Measurements from ENCODE around the gene DPF3. TPM values are rescaled to one million over a fixed set of nuclear protein-coding genes. Genes with fewer than 3 reads are reported as not detected.

DPF3 gene
- total and polyA plus RNA-seq, 7 experiments from 2014 or later: 0.07 to 5.5 (median 0.57) TPM; not detected in 1

DNA sequence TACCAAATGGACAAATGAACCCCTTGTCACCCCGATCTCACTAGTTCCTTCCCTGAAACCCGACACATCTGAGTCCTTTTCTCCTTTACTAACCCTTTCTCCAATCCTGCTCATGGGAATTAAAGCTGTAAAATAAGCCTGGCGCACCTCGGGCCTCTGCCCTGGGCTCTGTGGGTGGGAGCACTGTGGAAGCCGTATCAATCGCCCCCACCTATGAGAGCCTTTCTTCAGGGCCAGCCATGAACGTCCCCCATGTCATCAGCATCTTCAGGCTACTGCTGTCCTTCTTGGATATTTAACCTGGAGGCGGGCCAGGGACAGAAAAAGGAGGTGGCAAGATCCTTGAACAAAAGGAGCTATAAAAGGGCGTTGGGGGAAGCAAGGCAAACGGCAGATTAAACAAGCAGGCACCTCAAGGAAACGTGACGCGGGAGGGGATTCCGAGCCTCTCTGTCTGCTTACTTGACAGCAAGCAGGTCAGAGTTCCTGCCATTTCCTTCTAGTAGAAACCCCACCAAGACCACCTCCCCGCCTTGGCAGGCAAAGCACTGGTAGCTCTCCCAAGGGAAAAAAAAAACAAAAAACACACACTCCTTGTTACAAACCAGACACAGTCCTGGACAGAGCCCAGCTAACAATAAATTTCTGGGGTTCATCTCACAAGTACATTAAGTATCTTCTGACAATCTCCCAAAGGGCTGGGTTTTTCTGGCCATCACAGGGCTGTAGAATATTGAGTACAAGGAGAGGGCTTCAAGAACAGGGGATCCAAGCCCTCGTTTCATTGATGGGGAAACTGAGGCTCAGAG lies 62.9 kb downstream of the DPF3 start:
- POLR2A ChIA-PET: no interaction called here
- Mint-ChIP-seq H3K27ac (peak overlapping the region in 1 of 9 donors; percentile 15), H3K4me3 (no peak overlapping the region), H3K4me1 (no peaks in the 10 kb centered on the region), H3K27me3 (peaks cover 0 to 39% (median 20%) of the 10 kb centered on the region in 5 donors), H3K36me3 (peaks cover 0 to 4% (median 0%) of the 10 kb centered on the region in 5 donors), H3K9me3 (peaks cover 0 to 3% (median 0%) of the 10 kb centered on the region in 11 donors)
- Histone ChIP-seq H3K4me1 (ENCODE audit: control insufficient read depth in 2 of 2, insufficient read depth in 2 of 2, low read length in 2 of 2) (no peaks in the 10 kb centered on the region), H3K27ac (ENCODE audit: low read depth, low read length) (no peak overlapping the region), H3K27me3 (ENCODE audit: control insufficient read depth in 2 of 2, insufficient read depth in 2 of 2, low read length in 2 of 2) (no peaks in the 10 kb centered on the region), H3K4me3 (ENCODE audit: low read length) (no peak overlapping the region), H3K36me3 (ENCODE audit: control insufficient read depth in 2 of 3, insufficient read depth in 3 of 3, low read length in 3 of 3) (no peaks in the 10 kb centered on the region), H3K9me3 (ENCODE audit: control insufficient read depth in 2 of 3, low read length in 3 of 3) (no peaks in the 10 kb centered on the region)
- ATAC-seq (no peak), DNase-seq (no peak)
- intact Hi-C loops (cut with micrococcal nuclease): no loop called here
- CTCF ChIA-PET: no interaction called here

GRCh38 chr14:72830356-72830755 lies 63.5 kb downstream of the DPF3 start:
- no peak overlapping the region for H3K27ac ChIP-seq (ENCODE audit: low read depth, low read length)

DNA sequence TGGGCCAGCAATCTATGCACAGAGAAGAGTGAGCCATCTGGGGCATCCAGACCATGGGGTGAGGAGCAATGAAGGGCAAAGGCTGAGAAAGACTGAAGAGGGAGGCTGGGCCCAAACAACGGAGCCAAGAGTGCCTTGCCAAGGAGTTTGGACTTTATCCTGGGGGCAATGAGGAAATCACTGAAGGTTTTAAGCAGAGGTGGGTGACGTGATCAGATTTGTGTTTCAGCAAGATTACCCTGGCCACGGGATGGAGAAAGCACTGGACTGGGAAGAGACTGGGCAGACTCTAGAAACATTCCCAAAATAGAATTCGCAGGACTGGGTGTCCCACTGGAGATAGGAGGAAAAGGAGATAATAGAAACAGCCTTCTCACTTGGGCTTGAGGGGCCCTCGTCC lies 65.3 kb downstream of the DPF3 start:
- Histone ChIP-seq H3K27ac (ENCODE audit: low read depth, low read length) (no peak overlapping the region), H3K36me3 (ENCODE audit: control insufficient read depth in 2 of 3, insufficient read depth in 3 of 3, low read length in 3 of 3) (no peaks in the 10 kb centered on the region), H3K4me1 (ENCODE audit: control insufficient read depth in 2 of 2, insufficient read depth in 2 of 2, low read length in 2 of 2) (no peaks in the 10 kb centered on the region), H3K27me3 (ENCODE audit: control insufficient read depth in 2 of 2, insufficient read depth in 2 of 2, low read length in 2 of 2) (no peaks in the 10 kb centered on the region), H3K9me3 (ENCODE audit: control insufficient read depth in 2 of 3, low read length in 3 of 3) (no peaks in the 10 kb centered on the region), H3K4me3 (ENCODE audit: low read length) (no peak overlapping the region)
- no peak overlapping the region for H3K4me3 Mint-ChIP-seq
- DNase-seq (no peak), ATAC-seq (no peak)
- intact Hi-C loops (cut with micrococcal nuclease): no loop called here
- peaks cover 4 to 53% (median 32%) of the 10 kb centered on the region in 5 donors for H3K27me3 Mint-ChIP-seq
- CTCF ChIA-PET: no interaction called here
- H3K36me3 Mint-ChIP-seq: peaks cover 0 to 4% (median 0%) of the 10 kb centered on the region in 5 donors
- H3K9me3 Mint-ChIP-seq: peaks cover 0 to 3% (median 0%) of the 10 kb centered on the region in 11 donors
- H3K27ac Mint-ChIP-seq: no peak overlapping the region
- no peaks in the 10 kb centered on the region for H3K4me1 Mint-ChIP-seq
- POLR2A ChIA-PET: no interaction called here

More at GRCh38 chr14:72830356-72830755, 63.5 kb downstream of the DPF3 start:
- DNase-seq: no peak
- intact Hi-C loops (cut with micrococcal nuclease): no loop called here
- Histone ChIP-seq H3K9me3 (ENCODE audit: control insufficient read depth in 2 of 3, low read length in 3 of 3) (no peaks in the 10 kb centered on the region), H3K27me3 (ENCODE audit: control insufficient read depth in 2 of 2, insufficient read depth in 2 of 2, low read length in 2 of 2) (no peaks in the 10 kb centered on the region), H3K36me3 (ENCODE audit: control insufficient read depth in 2 of 3, insufficient read depth in 3 of 3, low read length in 3 of 3) (no peaks in the 10 kb centered on the region), H3K4me1 (ENCODE audit: control insufficient read depth in 2 of 2, insufficient read depth in 2 of 2, low read length in 2 of 2) (no peaks in the 10 kb centered on the region), H3K4me3 (ENCODE audit: low read length) (no peak overlapping the region)
- POLR2A ChIA-PET: no interaction called here
- H3K9me3 Mint-ChIP-seq: peaks cover 0 to 3% (median 0%) of the 10 kb centered on the region in 11 donors
- H3K4me1 Mint-ChIP-seq: no peaks in the 10 kb centered on the region
- H3K27me3 Mint-ChIP-seq: peaks cover 0 to 42% (median 20%) of the 10 kb centered on the region in 5 donors
- H3K36me3 Mint-ChIP-seq: peaks cover 0 to 4% (median 0%) of the 10 kb centered on the region in 5 donors
- CTCF ChIA-PET: no interaction called here
- H3K4me3 Mint-ChIP-seq: no peak overlapping the region
- no peak overlapping the region for H3K27ac Mint-ChIP-seq
- no peak for ATAC-seq

- Mint-ChIP-seq H3K36me3 (peaks cover 0 to 4% (median 0%) of the 10 kb centered on the region in 5 donors), H3K4me1 (peaks cover 0 to 3% (median 0%) of the 10 kb centered on the region in 7 donors), H3K27ac (no peak overlapping the region), H3K9me3 (no peaks in the 10 kb centered on the region), H3K4me3 (no peak overlapping the region), H3K27me3 (peaks cover 6 to 48% (median 18%) of the 10 kb centered on the region in 5 donors)
- no peak for ATAC-seq
- Histone ChIP-seq H3K4me1 (ENCODE audit: control insufficient read depth in 2 of 2, insufficient read depth in 2 of 2, low read length in 2 of 2) (no peaks in the 10 kb centered on the region), H3K4me3 (ENCODE audit: low read length) (no peak overlapping the region), H3K27me3 (ENCODE audit: control insufficient read depth in 2 of 2, insufficient read depth in 2 of 2, low read length in 2 of 2) (no peaks in the 10 kb centered on the region), H3K9me3 (ENCODE audit: control insufficient read depth in 2 of 3, low read length in 3 of 3) (no peaks in the 10 kb centered on the region), H3K36me3 (ENCODE audit: control insufficient read depth in 2 of 3, insufficient read depth in 3 of 3, low read length in 3 of 3) (no peaks in the 10 kb centered on the region), H3K27ac (ENCODE audit: low read depth, low read length) (no peak overlapping the region)
- intact Hi-C loops (cut with micrococcal nuclease): no loop called here
- ChIA-PET CTCF (no interaction called here), POLR2A (no interaction called here)
- no peak for DNase-seq
Measured at GRCh38 chr14:72826039-72826438, 67.9 kb downstream of the DPF3 start.

DNA sequence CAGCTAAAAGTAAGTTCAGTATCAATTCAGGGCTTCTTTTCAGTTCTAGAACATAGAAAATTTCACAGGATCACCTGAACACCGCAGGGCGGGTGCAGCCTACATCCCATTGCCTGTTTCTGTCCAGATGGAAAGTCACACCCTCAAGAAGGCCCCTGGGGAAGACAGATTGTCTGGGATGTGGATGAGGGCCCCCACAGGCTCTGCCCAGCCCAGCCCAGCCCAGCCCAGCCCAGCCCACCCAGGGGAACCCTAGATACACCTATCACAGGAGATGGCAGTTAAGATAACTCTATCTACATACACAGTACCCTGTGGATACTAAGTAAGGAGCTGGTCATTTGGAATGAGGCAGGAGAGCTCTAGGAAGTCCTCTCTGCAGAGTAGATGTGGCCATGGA lies 68.4 kb downstream of the DPF3 start:
- no peak overlapping the region for H3K27ac Mint-ChIP-seq
- H3K4me3 Mint-ChIP-seq: no peak overlapping the region
- no peak overlapping the region for H3K4me3 ChIP-seq (ENCODE audit: low read length)
- H3K27ac ChIP-seq (ENCODE audit: low read depth, low read length): no peak overlapping the region
- no peak for ATAC-seq
- H3K36me3 ChIP-seq (ENCODE audit: control insufficient read depth in 2 of 3, insufficient read depth in 3 of 3, low read length in 3 of 3): no peaks in the 10 kb centered on the region
- H3K36me3 Mint-ChIP-seq: peaks cover 0 to 4% (median 0%) of the 10 kb centered on the region in 5 donors
- intact Hi-C loops (cut with micrococcal nuclease): no loop called here
- no peak for DNase-seq
- ChIA-PET CTCF (no interaction called here), POLR2A (no interaction called here)
- H3K27me3 ChIP-seq (ENCODE audit: control insufficient read depth in 2 of 2, insufficient read depth in 2 of 2, low read length in 2 of 2): no peaks in the 10 kb centered on the region
- no peaks in the 10 kb centered on the region for H3K4me1 ChIP-seq (ENCODE audit: control insufficient read depth in 2 of 2, insufficient read depth in 2 of 2, low read length in 2 of 2)
- H3K4me1 Mint-ChIP-seq: peaks cover 0 to 3% (median 0%) of the 10 kb centered on the region in 7 donors
- H3K9me3 ChIP-seq (ENCODE audit: control insufficient read depth in 2 of 3, low read length in 3 of 3): no peaks in the 10 kb centered on the region
- peaks cover 6 to 43% (median 18%) of the 10 kb centered on the region in 5 donors for H3K27me3 Mint-ChIP-seq
- H3K9me3 Mint-ChIP-seq: no peaks in the 10 kb centered on the region

- no peaks in the 10 kb centered on the region for H3K4me1 ChIP-seq (ENCODE audit: control insufficient read depth in 2 of 2, insufficient read depth in 2 of 2, low read length in 2 of 2)
- no peaks in the 10 kb centered on the region for H3K27me3 ChIP-seq (ENCODE audit: control insufficient read depth in 2 of 2, insufficient read depth in 2 of 2, low read length in 2 of 2)
- H3K27ac ChIP-seq (ENCODE audit: low read depth, low read length): no peak overlapping the region
- no peaks in the 10 kb centered on the region for H3K9me3 ChIP-seq (ENCODE audit: control insufficient read depth in 2 of 3, low read length in 3 of 3)
- H3K27ac Mint-ChIP-seq: no peak overlapping the region
- no peaks in the 10 kb centered on the region for H3K36me3 ChIP-seq (ENCODE audit: control insufficient read depth in 2 of 3, insufficient read depth in 3 of 3, low read length in 3 of 3)
- ChIA-PET CTCF (no interaction called here), POLR2A (no interaction called here)
- no peak overlapping the region for H3K4me3 ChIP-seq (ENCODE audit: low read length)
- ATAC-seq (no peak), DNase-seq (no peak)
- peaks cover 0 to 3% (median 0%) of the 10 kb centered on the region in 7 donors for H3K4me1 Mint-ChIP-seq
- peaks cover 0 to 8% (median 0%) of the 10 kb centered on the region in 11 donors for H3K9me3 Mint-ChIP-seq
- peaks cover 6 to 34% (median 18%) of the 10 kb centered on the region in 5 donors for H3K27me3 Mint-ChIP-seq
- peaks cover 0 to 5% (median 3%) of the 10 kb centered on the region in 5 donors for H3K36me3 Mint-ChIP-seq
- intact Hi-C loops (cut with micrococcal nuclease): no loop called here
- H3K4me3 Mint-ChIP-seq: no peak overlapping the region
Measured at GRCh38 chr14:72824051-72824450, 69.8 kb downstream of the DPF3 start.

Data from naive thymus-derived CD4-positive, alpha-beta T cell (primary cell).